GM19035 (cell line): ENCODE measurements around the gene CHRD.

Experiments
- ATAC-seq: cut with Tn5 transposase; IDR thresholded peaks from one replicate; pipeline ENCODE4 v1.9.1; 2021; ENCODE audit not compliant: unreplicated experiment

The CHRD gene

GRCh38 chr3:184381261-184382224 is 1.7 kb downstream of the CHRD start:
- ATAC-seq = no peak

GRCh38 chr3:184382326-184383032 is 2.6 kb downstream of the CHRD start:
- no peak for ATAC-seq

GRCh38 chr3:184383033-184383740 is 3.3 kb downstream of the CHRD start:
- no peak for ATAC-seq

GRCh38 chr3:184384342-184384741 is 4.5 kb downstream of the CHRD start:
- no peak for ATAC-seq

- no peak for ATAC-seq
Observed at GRCh38 chr3:184384856-184385422, 5.1 kb downstream of the CHRD start.

GRCh38 chr3:184386047-184386806 is 6.4 kb downstream of the CHRD start:
- no peak for ATAC-seq

GRCh38 chr3:184387174-184387714 is 7.4 kb downstream of the CHRD start:
- no peak for ATAC-seq

- ATAC-seq = no peak
Observed at GRCh38 chr3:184388164-184388935, 8.5 kb downstream of the CHRD start.

GRCh38 chr3:184388936-184389230 is 9.0 kb downstream of the CHRD start:
- no peak for ATAC-seq

GRCh38 chr3:184389384-184389783 is 9.5 kb downstream of the CHRD start:
- no peak for ATAC-seq

- ATAC-seq = no peak
Observed at GRCh38 chr3:184389935-184390528, 10.2 kb downstream of the CHRD start.

GRCh38 chr3:184391266-184391665 is 11.4 kb downstream of the CHRD start:
- no peak for ATAC-seq

- ATAC-seq = no peak
Observed at GRCh38 chr3:184395320-184395660, 15.4 kb downstream of the CHRD start.

GRCh38 chr3:184399410-184399809 is 19.6 kb downstream of the CHRD start:
- ATAC-seq = no peak

- ATAC-seq = no peak
Observed at GRCh38 chr3:184405075-184406030, 25.5 kb downstream of the CHRD start.

GRCh38 chr3:184409331-184409926 is 29.6 kb downstream of the CHRD start:
- no peak for ATAC-seq

- no peak for ATAC-seq
Observed at GRCh38 chr3:184409946-184410500, 30.2 kb downstream of the CHRD start.
